ENCODE measurements around the gene DZIP3.

DZIP3 gene, protein sequence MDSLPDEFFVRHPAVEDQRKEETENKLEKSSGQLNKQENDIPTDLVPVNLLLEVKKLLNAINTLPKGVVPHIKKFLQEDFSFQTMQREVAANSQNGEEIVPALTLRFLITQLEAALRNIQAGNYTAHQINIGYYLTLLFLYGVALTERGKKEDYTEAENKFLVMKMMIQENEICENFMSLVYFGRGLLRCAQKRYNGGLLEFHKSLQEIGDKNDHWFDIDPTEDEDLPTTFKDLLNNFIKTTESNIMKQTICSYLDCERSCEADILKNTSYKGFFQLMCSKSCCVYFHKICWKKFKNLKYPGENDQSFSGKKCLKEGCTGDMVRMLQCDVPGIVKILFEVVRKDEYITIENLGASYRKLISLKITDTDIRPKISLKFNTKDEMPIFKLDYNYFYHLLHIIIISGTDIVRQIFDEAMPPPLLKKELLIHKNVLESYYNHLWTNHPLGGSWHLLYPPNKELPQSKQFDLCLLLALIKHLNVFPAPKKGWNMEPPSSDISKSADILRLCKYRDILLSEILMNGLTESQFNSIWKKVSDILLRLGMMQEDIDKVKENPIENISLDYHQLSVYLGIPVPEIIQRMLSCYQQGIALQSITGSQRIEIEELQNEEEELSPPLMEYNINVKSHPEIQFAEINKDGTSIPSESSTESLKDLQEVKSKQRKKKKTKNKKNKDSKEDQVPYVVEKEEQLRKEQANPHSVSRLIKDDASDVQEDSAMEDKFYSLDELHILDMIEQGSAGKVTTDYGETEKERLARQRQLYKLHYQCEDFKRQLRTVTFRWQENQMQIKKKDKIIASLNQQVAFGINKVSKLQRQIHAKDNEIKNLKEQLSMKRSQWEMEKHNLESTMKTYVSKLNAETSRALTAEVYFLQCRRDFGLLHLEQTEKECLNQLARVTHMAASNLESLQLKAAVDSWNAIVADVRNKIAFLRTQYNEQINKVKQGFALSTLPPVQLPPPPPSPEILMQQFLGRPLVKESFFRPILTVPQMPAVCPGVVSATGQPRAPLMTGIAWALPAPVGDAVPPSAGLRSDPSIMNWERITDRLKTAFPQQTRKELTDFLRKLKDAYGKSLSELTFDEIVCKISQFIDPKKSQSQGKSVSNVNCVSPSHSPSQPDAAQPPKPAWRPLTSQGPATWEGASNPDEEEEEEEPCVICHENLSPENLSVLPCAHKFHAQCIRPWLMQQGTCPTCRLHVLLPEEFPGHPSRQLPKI

DNA sequence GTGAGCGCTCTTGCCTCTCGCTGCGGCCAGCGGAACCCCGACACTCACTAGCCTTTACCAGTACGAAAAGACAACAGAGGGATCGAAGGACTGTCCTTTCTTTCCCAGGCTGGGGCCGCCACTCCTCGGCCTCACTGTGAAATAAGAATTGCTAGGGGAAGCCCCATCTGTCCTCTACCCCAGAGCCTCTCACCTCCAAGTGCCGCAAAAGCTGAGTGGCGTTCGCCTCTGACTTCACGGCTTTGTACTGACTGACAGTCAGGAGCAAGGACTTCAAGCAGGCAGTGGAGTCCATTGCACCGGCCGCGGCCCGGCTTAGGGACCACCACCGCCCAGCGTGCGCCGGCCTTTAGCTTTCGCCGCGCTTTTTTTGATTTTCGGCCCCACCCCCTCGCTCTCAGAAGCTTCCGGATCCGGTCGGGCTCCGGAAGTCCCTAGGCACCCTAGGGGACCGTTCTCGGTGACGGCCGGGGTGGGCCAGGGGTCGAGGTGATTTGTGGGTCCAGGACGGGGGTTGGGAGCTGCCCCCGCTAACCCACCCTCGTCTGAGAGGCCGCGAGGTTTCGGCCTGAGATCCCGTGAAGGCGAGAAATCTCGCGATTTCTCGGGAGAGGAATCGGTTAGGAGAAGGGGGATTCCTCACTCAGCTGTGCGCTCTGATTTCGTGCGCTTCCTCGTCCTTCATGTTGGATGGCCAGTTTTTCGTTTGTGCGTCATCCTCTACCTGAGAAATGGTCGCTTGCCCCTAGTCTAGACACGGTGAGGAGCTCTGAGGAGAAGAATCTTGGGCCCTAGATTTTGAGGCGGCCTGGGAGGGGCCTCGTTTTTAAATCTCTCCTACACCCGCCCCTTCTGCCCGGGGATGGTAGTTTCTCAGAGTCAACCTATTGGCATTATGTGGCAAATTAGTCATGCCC lies at the start of gene DZIP3, which contains the start of gene CIP2A:
Gene DZIP3, plus strand, starts transcription at position 642 of the 917 bp plus-strand sequence. CDS start 15,685 bp downstream, outside the sequence.
Gene CIP2A, minus strand, starts transcription at position 358 of the 917 bp plus-strand sequence. Its CDS starts 63 bp downstream, at position 295.
- peak; percentile 72 for DNase-seq

DNA sequence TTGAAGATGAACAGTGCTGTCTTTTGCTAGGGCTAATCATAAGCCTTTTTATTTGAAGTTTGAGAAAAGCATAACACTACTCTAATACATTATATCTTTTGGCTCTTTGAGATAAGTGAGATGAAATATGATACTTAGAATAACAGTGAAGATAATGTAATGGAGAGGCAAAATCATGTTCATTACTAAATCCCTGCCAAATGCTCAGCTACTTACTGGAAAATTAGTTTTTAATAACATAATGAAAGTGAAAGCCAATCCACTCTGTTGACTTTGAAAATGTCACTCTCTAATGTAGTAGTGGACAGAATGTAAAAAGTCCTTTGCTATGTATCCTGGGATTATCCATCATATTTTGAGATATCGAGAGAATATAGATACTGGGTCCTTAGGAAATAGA lies 43.3 kb upstream of the DZIP3 start:
- no peak for DNase-seq

DNA sequence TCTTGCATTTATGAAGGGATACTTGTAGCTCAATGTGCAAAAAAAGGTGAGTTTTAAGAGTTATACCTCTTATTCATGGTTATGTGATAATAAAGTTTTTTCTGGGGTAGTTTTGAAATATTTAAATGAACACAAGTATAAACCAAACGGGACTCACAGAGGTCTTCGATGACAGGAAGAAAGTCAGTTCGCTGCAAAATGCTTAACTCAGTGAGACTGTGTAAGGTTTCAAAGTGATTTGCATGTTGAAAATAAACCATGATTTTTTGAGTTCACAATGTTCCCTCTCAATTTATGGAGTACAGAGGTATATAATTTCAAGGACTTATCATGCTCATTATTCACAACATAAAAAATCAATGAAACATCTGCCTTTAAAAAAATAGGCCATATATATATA lies 42.8 kb upstream of the DZIP3 start:
- no peak for DNase-seq

DNA sequence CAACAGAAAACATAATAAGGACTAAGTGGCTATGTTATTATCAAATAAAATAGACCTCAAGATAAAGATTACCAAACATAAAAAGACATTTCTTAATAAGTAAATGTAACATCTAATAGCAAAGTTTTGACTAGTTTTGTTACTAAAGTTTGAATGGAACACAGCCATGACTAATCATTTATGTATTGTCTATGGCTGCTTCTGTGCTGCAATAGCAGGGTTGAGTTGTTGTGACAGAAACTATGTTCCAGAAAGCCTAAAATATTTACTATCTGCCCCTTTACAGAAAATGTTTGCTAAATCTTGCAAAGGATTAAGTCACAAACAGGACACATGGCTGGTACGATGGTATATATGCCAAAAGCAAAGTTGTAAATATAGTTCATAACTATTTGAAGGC lies 41.2 kb upstream of the DZIP3 start:
- no peak for DNase-seq

DNA sequence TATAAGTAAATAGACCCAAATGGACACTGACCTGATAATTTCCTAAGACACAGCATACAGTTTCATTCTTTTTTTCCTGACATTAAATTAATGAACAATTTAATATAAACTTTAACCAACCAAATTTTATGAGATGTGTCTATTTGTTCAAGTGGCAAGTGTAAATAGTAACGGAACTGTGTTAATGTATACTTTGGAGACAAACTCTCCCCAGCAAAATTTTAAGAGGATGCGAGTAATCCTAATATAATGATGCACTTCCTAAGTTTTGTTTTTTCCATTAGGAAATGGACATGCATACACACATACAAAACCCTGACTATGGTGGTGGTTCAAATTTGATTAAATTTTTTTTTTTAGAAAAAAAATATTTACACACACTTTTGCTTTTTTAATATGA lies 40.6 kb upstream of the DZIP3 start:
- no peak for DNase-seq

DNA sequence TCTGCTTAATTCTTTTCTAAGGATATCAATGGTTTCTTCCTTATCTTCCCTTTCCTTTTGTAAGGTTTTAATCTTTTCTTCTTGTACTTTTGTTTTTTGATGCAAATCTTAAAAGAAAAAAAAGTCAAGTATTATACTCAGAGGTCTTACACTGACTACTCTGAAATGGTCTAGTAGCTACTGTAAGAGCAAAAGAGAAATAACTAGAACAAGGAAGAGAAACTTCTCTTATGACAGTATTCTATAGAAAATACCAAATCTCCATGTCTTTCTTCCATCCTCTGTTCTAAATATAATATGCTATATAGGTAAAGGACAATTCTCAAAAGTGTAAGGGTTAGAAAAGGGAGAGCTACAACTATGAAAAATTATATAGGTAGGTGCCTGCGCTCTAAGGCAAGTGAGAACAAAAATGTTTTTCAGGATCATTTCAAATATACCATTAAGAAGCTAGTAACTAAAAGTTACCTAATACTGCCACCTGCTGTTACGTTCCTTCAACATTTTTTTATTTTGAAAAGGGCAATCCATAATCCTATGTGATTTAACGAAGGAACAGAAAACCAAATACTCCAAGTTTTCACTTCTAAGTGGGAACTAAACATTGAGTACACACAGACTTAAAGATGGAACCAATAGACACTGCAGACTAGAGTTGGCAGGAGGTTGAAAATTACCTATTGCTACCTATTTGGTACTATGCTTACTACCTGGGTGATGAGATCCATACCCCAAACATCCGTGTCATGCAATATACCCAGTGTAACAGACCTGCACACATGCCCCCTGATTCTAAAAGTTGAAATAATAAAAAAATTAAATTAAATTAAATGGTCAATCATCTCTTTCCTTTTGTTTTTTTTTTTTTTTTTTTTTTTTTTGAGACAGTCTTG lies 37.0 kb upstream of the DZIP3 start:
- DNase-seq = no peak

DNA sequence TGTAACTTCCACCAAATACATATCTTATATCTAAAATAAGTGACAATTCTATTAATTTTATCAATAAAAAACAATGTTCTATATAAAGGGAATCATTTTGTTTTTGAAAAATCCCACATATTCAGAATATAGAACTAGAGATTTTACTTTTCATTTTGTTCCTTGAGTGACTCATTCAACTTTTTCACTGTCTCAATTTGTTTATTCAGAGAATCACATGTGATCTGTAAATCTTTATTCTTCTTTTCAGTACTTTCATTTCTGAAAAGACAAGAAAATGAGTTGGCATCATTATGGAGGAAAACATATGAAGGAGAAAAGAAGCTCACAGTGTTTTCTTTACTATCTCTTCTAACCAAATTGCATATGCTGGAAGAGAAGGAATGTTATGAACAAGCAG lies 35.3 kb upstream of the DZIP3 start:
- no peak for DNase-seq

DNA sequence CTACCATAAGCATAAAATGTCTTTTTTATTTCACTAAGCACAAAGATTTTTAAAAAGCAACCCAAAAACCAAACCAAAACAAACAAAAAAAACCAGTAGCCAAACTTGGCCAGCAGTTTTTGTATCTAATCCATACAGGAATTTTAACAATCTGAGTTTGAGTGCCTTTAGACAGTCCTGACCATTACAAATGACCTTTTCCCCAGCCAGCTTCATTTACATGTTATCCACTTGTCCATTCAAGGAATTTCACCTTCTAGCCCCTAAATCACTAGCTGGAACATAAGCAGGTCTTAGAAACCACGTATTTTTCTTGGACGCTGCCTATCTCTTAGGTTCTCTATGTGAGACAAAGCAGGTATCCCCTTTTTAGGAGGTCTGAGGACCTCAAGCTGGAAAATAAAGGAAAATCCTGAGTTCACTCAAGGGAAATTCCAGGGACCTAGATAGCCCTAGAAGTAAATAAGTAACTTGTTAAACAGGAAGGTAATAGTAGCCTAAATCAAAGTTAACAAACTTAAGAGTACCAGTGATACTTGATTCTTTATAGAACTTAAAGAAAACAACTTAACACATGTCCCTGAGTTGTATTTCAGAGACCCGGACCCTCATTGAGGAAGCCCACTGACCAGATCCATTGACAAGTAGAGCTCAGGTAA lies 34.5 kb upstream of the DZIP3 start:
- no peak for DNase-seq

DNA sequence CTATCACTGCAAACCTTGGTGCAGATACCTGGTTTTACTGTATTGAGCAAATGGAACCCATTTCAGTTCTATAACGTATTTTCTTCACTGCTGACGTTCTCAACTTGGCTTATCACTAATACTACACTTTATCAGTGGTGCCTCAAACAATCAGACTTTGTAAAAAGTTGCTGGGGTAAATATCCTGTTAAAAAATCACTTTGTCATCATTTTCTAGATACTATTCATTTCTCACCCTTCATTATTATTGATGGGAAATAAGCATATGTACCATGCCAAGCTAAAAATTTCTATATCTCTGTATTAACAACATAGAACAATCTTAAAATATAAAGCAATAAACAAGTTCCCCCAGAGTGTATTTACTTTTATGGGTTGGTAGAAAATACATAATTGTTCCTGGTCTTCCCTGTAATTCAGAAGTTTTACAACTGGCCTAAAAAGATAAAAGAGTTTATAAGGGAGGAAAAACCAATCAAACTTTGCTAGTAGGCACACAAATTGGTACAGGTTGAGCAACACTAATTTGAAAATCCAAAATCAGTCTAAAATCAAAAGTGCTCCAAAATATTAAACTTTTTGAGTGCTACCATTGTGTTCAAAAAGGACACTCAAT lies 33.4 kb upstream of the DZIP3 start:
- no peak for DNase-seq

DNA sequence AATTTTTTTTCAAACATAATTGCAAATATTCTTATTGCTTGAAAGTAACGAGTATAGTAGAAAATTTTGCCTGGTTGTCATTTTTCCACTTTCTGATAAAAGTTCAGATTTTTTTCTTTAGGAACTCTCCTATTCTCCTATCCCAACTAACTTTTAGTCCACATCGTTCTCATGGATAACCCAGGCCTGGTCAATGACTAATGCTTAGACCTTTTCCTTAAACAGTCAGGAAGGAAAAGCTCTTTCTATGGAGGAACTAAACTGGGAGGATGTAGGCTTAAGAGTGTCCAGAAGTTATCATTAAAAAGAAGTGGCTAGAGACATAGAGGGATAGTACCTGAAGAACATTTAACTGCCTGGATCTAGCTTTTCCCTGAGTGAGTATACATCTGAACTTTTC lies 27.0 kb upstream of the DZIP3 start:
- DNase-seq = no peak

DNA sequence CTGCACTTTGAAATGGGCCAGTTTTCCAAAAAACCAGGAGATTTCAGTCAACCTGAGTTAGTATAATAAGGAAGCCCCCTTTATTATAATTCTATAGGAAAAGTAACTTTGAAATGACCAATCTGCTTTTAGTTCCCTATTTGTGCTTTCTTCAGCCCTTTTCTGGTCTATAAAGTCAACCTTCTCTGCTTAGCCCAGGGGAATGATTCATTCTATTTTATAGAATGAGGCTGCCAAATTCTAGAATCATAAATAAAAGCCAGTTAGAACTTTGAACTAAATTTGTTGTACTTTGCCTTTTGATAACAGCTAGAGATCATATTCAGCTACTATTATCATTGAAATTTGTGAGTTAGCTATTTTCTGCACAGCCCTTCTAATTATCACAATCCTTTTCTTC lies 25.0 kb upstream of the DZIP3 start:
- DNase-seq = no peak

DNA sequence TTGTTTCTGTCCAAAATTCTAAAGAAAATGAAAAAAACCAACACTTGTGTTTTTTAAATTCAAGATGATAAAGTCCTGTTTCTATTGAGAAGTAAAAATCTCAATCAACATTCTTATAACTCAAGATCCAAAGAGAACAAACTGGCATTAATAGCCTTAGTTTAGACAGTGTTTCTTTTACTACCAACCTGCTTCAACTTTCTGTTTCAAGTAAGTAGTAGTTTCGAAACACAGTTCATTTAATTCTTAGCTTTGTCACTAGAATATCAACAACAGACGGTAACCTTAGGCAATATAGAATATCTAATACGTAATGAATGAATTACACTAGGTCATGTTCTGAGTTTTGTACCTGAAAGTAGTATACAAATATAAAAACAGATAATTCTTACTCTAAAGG lies 24.0 kb upstream of the DZIP3 start:
- no peak for DNase-seq

DNA sequence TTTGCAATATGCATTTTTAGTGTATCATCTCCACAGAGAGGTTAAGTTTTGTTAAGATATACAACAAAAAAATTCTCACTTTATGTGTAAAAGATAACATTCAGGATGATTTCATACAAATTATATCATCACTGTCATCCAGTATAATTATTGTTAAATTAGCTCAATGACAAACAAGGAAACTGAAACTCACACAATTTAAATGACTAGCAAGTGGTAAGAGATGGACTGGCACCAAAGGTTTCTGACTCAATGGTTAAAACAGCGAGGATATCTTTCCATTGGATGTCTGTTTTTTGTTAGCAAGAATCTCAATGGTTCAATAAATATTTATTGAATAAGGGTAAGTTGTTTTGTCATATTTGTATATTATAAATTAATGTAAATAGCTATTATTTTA lies 22.9 kb upstream of the DZIP3 start:
- DNase-seq = no peak

DNA sequence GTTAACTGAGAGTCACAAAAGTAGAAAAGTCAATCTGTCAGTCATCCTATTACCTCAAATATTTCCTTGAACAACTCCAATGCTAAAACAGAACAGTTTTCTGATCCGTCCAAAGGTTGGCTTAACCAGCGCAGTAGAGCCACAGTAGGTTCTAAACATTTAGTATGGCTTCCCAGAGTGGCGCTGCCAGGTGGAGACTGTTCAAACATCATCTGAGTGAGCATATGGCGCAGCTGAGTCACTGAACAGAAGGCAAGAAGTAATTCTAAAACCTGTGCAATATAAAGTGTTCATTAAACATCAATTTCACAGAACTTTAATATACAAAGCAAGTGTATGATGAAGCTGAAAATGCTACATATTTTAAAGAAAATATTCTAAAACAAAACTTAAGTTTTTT lies 20.2 kb upstream of the DZIP3 start:
- no peak for DNase-seq

DNA sequence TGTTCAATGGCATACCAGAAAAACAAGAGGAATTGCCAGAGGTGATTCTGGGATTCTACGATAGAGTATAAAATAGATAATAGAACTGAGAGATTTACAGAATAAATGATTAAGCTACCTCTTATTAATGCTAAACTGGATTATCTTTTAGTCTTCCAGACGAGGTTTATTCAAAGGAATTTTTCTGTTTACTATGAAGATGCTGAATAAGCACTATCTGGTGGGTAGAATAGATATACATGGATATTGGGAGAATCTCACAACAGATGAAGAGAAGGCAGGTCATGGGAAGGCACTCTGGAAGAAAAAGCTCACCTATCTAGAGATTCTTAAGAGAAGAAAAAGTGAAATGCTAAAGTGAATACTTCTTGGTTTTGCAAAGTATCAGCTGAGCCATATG lies 11.5 kb upstream of the DZIP3 start:
- DNase-seq = no peak

DNA sequence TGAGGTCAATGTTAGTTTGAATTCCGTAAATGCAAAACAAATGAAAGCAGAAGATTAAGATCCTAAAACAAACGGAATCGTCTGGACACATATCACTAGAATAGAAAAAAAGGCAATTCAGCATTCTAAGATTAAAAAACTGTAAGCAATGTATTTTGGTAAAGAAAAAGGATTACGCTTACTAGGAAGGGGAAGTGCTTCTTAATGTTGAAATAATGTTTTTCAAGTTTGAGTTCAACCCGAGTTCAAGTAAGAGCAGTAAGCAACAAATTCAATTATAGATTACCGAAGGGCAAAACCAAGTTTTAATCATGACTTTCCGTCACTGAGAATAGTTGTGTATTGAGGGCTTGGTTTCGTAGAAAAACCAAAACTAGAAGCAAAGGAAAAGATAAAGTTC lies 921 bp upstream of the DZIP3 start:
- no peak for DNase-seq

DNA sequence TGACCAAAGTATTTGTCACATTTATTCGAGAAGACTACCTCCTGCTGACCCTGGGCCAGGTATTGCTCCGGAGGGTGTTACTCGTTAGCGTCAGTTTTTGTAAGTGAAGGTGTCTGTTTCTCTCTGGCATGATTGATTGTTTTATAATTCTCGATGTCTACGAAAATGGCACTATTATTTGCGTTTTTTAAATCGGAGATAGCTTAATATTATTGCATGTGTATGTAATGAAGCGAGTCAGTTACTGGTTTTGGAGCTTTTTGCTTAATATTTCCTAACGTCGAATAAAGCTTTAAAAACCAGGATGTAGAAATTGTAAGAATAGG lies 439 bp downstream of the DZIP3 start:
- no peak for DNase-seq

DNA sequence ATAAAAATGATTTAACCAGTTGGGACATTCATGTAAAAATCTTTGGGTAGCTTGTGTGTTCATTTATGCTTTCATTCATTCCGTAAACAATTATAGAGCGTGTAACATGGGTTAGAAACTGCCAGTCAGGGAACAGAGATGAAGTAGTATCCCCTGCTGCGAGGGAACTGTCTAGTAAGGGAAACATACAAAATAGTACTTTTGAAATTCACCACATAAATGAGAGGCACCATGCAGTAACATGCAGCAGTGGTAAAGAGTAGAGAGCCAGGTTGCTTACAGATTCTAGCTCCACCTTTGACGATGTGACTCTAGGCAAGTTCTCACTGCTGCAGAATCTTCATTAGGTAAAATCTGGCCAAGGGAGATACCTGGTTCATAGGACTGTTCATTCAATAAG lies 938 bp downstream of the DZIP3 start:
- DNase-seq = no peak

DNA sequence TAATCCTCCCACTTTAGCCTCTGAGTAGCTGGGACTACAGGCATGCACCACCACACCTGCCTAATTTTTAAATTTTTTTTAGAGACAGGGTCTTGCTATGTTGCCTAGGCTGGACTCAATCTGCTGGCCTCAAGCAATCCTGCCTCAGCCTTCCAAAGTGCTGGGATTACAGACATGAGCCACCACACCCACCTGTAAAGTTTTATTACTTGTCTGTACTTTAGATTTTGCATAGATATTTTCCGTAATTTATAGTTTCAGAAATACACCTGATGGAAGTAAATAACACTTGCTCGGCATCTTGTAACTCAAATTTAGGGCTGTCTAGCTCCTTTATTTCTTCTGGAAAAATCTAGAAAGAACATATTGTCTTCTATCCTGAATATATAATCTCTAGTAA lies 5.8 kb downstream of the DZIP3 start:
- no peak for DNase-seq

DNA sequence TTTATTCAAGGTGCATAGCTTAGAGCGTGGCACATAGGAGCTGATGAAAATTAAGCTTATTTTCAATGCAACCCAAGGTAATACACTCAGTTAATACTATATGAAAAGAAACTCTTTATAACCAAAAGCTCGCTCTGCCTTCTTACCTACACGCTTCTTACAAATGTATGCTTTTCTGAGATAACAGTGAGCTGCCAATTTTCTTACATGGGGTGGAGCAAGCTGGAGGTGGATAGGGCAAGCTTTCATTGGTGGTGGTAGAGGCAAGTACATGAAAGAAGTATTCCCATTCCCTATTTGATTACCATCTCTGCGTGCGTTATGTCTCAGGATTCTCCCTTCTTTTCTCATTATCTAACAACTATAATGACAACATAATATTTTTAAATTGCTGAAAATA lies 8.9 kb downstream of the DZIP3 start:
- DNase-seq = no peak

All from stimulated activated CD4-positive, alpha-beta T cell treated with anti-CD3 and anti-CD28 coated beads, Interleukin-12 subunit alpha, Interleukin-12 subunit beta, amount 100 ng/mL, for 4 hours (primary cell).